Stomach (tissue), 9 donors: ENCODE measurements around the gene VEGFB. TPM values are rescaled to one million over a fixed set of nuclear protein-coding genes. Genes with fewer than 3 reads are reported as not detected.

ENCODE experiments used
- DNase-seq, 2 donors: peaks; one replicate each; pipeline versions ENCODE4 v3.0.0 to v3.0.0-alpha.2; 2013 to 2019
- H3K27ac ChIP-seq, 5 donors: fragments of 200-600 bp in 4 of 5; sonication (generic) in 4 of 5; one replicate each; pipeline ENCODE4 v1.5.1; 2013 to 2019; ENCODE audit warnings: mild to moderate bottlenecking in 1 of 5, moderate library complexity in 1 of 5
- H3K27me3 ChIP-seq, 3 donors: fragments of 200-600 bp; sonication (generic); one replicate each; pipeline ENCODE4 v1.5.1; 2017 to 2019; ENCODE audit warnings: mixed run types in 1 of 3
- H3K36me3 ChIP-seq, 4 donors: fragments of 200-600 bp; sonication (generic); 1 replicate in 3 of 4; 2 replicates in 1 of 4; pipeline ENCODE4 v1.5.1; 2016 to 2019
- H3K4me1 ChIP-seq, 4 donors: fragments of 200-600 bp; sonication (generic); one replicate each; pipeline ENCODE4 v1.5.1; 2016 to 2019
- H3K4me3 ChIP-seq, 4 donors: fragments of 200-600 bp; sonication (generic) in 3 of 4; one replicate each; pipeline ENCODE4 v1.5.1; 2016 to 2019; ENCODE audit warnings: mild to moderate bottlenecking in 1 of 4
- H3K9me3 ChIP-seq, 4 donors: fragments of 200-600 bp; sonication (generic); one replicate each; pipeline ENCODE4 v1.5.1; 2016 to 2019
- EP300 ChIP-seq: sonication (generic); formaldehyde crosslinking; IDR thresholded peaks from one replicate; pipeline ENCODE4 v1.6.1; 2017; ENCODE audit warnings: antibody characterized with exemption
- POLR2A ChIP-seq, 4 donors: fragments of 450-650 bp; IDR thresholded peaks; one replicate each; pipeline ENCODE4 v1.6.1; 2016; ENCODE audit warnings: antibody characterized with exemption in 4 of 4, control low read depth in 2 of 4, mild to moderate bottlenecking in 1 of 4, moderate library complexity in 1 of 4
- POLR2AphosphoS5 ChIP-seq, 3 donors: sonication (generic); formaldehyde crosslinking; IDR thresholded peaks; one replicate each; pipeline ENCODE4 v1.6.1; 2016; ENCODE audit warnings: antibody characterized with exemption in 3 of 3
- WGBS, 5 donors: extraction: QIAGEN DNeasy Blood & Tissue Kit in 3 of 5; methylation state at CpG; one replicate each; pipeline versions ENCODE4 v1.1.5 to v1.1.7; 2013 to 2018; 5-methylcytosine and 5-hydroxymethylcytosine counted together
- intact Hi-C: fragments of 100-400 bp; cut with DNase I; formaldehyde crosslinking; loops from one replicate; pipeline ENCODE4 v1.15.1; 2023; ENCODE audit warnings: low total_unique reads
- polyA plus RNA-seq, 3 donors: library from polyadenylated mRNA; stranded (reverse); fragments of 200-250 nt; gene quantifications; one replicate each; pipeline ENCODE4 v1.2.3, GENCODE V29; 2013
- total RNA-seq, 5 donors: library from RNA; depleted of rRNA; stranded (reverse); fragments of >200 nt; gene quantifications; one replicate each; pipeline versions ENCODE4 v1.1.0 to v1.2.3, GENCODE V29; 2014 to 2016
- TF ChIP-seq, protein P1 (sequence below), 7 experiments: fragments of 450-650 bp in 4 of 7; fragments of 200-600 bp in 3 of 7; sonication (generic) in 3 of 7; IDR thresholded peaks; one replicate each; pipeline ENCODE4 v1.5.1; 2016 to 2019; ENCODE audit warnings: antibody characterized with exemption in 7 of 7, control low read depth in 2 of 7, mild to moderate bottlenecking in 1 of 7
- donor health status: healthy with polysubstance abuse.
- donor health status: Bipolar disorder and iron deficiency.
- donor health status: healthy.

Gene VEGFB
- total and polyA plus RNA-seq, 8 donors: 2.9 to 167 (median 65.1) TPM

DNA sequence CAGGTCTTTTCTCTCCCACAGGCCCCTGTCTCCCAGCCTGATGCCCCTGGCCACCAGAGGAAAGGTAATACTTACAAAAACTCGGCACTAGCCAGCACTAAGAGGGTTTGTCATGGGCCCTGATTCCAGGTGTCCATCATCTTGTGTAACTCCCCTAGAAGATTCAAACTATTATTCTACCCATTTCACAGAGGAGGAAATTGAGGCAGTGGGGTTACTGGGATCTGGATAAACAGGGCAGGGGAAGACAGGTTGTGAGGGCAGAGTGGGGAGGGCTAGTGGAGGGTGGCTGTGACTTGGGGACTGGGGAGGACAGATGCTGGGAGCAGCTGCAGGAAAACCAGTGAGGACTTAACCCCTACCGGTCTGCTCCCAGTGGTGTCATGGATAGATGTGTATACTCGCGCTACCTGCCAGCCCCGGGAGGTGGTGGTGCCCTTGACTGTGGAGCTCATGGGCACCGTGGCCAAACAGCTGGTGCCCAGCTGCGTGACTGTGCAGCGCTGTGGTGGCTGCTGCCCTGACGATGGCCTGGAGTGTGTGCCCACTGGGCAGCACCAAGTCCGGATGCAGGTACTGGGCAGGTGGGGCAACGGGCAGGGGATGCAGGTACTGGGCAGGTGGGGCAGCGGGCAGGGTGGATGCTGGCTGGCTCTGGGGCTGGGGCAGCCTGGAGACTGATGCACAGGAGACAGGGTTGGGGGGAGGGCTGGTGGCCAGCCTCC is 1.2 kb downstream of the VEGFB start:
- H3K4me3 ChIP-seq: peak overlapping the region; percentile 75 to 88 (median 83)
- H3K27ac ChIP-seq: peak overlapping the region; percentile 83 to 92 (median 91)
- H3K27me3 ChIP-seq: no peaks in the 10 kb centered on the region
- WGBS, 5 donors: 60 to 77% (median 71%) methylated on average over 10 to 12 of the region's 12 CpGs
- H3K36me3 ChIP-seq: peaks cover 16 to 30% (median 21%) of the 10 kb centered on the region in 4 donors
- H3K9me3 ChIP-seq: no peaks in the 10 kb centered on the region
- intact Hi-C loops: no loop called here
- no peak for DNase-seq
- TF ChIP-seq POLR2AphosphoS5 (IDR thresholded peaks at IDR 0.05) (no peak), POLR2A (IDR thresholded peaks at IDR 0.05) (no peak), EP300 (no peak)
- TF ChIP-seq, protein P1, sequence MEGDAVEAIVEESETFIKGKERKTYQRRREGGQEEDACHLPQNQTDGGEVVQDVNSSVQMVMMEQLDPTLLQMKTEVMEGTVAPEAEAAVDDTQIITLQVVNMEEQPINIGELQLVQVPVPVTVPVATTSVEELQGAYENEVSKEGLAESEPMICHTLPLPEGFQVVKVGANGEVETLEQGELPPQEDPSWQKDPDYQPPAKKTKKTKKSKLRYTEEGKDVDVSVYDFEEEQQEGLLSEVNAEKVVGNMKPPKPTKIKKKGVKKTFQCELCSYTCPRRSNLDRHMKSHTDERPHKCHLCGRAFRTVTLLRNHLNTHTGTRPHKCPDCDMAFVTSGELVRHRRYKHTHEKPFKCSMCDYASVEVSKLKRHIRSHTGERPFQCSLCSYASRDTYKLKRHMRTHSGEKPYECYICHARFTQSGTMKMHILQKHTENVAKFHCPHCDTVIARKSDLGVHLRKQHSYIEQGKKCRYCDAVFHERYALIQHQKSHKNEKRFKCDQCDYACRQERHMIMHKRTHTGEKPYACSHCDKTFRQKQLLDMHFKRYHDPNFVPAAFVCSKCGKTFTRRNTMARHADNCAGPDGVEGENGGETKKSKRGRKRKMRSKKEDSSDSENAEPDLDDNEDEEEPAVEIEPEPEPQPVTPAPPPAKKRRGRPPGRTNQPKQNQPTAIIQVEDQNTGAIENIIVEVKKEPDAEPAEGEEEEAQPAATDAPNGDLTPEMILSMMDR (IDR thresholded peaks at IDR 0.05): no peak
- peaks cover 64 to 93% (median 91%) of the 10 kb centered on the region in 4 donors for H3K4me1 ChIP-seq

GRCh38 chr11:64237484-64237951 is 3.1 kb downstream of the VEGFB start:
- H3K36me3 ChIP-seq: peaks cover 16 to 30% (median 21%) of the 10 kb centered on the region in 4 donors
- no peaks in the 10 kb centered on the region for H3K27me3 ChIP-seq
- intact Hi-C loops: no loop called here
- peaks cover 57 to 84% (median 80%) of the 10 kb centered on the region in 4 donors for H3K4me1 ChIP-seq
- H3K9me3 ChIP-seq: no peaks in the 10 kb centered on the region
- 28 to 65% (median 38%) methylated on average over 11 to 12 of the region's 12 CpGs for WGBS, 5 donors
- DNase-seq: peak; percentile 93 to 95
- H3K4me3 ChIP-seq: no peak overlapping the region
- peak overlapping the region; percentile 94 to 100 (median 99) for H3K27ac ChIP-seq
- TF ChIP-seq EP300 (no peak), POLR2AphosphoS5 (IDR thresholded peaks at IDR 0.05) (peak; percentile 34 to 88 (median 64)), POLR2A (IDR thresholded peaks at IDR 0.05) (no peak)
- TF ChIP-seq, protein P1 (IDR thresholded peaks at IDR 0.05): peak in 1 of 7 experiments; percentile 10

- TF ChIP-seq POLR2AphosphoS5 (IDR thresholded peaks at IDR 0.05): no peak
- TF ChIP-seq POLR2A (IDR thresholded peaks at IDR 0.05): no peak
- TF ChIP-seq, protein P1 (IDR thresholded peaks at IDR 0.05): no peak
- TF ChIP-seq EP300: no peak
- Histone ChIP-seq H3K4me1 (peaks cover 60 to 84% (median 83%) of the 10 kb centered on the region in 4 donors), H3K27me3 (no peaks in the 10 kb centered on the region), H3K4me3 (peak overlapping the region in 1 of 4 donors; percentile 1), H3K27ac (peak overlapping the region; percentile 94 to 100 (median 99)), H3K9me3 (no peaks in the 10 kb centered on the region), H3K36me3 (peaks cover 18 to 33% (median 23%) of the 10 kb centered on the region in 4 donors)
- 63 to 73% (median 67%) methylated on average over 7 to 9 of the region's 9 CpGs for WGBS, 5 donors
- intact Hi-C loops: no loop called here
- DNase-seq: no peak
Measured at GRCh38 chr11:64238076-64238475, 3.7 kb downstream of the VEGFB start.

- intact Hi-C loops: no loop called here
- peaks cover 53 to 84% (median 81%) of the 10 kb centered on the region in 4 donors for H3K4me1 ChIP-seq
- H3K27ac ChIP-seq: peak overlapping the region; percentile 94 to 100 (median 99)
- H3K36me3 ChIP-seq: peaks cover 27 to 42% (median 32%) of the 10 kb centered on the region in 4 donors
- no peaks in the 10 kb centered on the region for H3K9me3 ChIP-seq
- TF ChIP-seq EP300 (no peak), POLR2AphosphoS5 (IDR thresholded peaks at IDR 0.05) (no peak), POLR2A (IDR thresholded peaks at IDR 0.05) (no peak)
- TF ChIP-seq, protein P1 (IDR thresholded peaks at IDR 0.05): no peak
- WGBS, 5 donors: 80 to 87% (median 83%) methylated on average over 5 of the region's 5 CpGs
- no peak for DNase-seq
- H3K4me3 ChIP-seq: no peak overlapping the region
- no peaks in the 10 kb centered on the region for H3K27me3 ChIP-seq
Measured at GRCh38 chr11:64238999-64239398, 4.6 kb downstream of the VEGFB start.
